HepG2 (cell line): Measurements from ENCODE around the gene TADA3. TPM values are rescaled to one million over a fixed set of nuclear protein-coding genes. Genes with fewer than 3 reads are reported as not detected.

ENCODE experiments used
- ARHGAP35 ChIP-seq: sonication (generic); formaldehyde crosslinking; IDR thresholded peaks from 2 replicates; pipeline ENCODE4 v1.9.0; 2022; ENCODE audit warnings: mild to moderate bottlenecking, inconsistent platforms, moderate library complexity, missing genetic modification reagents, borderline replicate concordance
- CAMTA2 ChIP-seq: sonication (generic); formaldehyde crosslinking; IDR thresholded peaks from 2 replicates; pipeline ENCODE4 v1.4.0; 2020; ENCODE audit warnings: mild to moderate bottlenecking, missing genetic modification reagents, borderline replicate concordance
- DBP ChIP-seq: sonication (generic); formaldehyde crosslinking; IDR thresholded peaks from 2 replicates; pipeline ENCODE4 v1.4.0; 2020; ENCODE audit warnings: missing genetic modification reagents; ENCODE audit errors: not compliant biosample characterization
- EEA1 ChIP-seq: sonication (generic); formaldehyde crosslinking; IDR thresholded peaks from 2 replicates; pipeline ENCODE4 v1.5.1; 2020; ENCODE audit warnings: mild to moderate bottlenecking, missing genetic modification reagents, borderline replicate concordance
- FOSL2 ChIP-seq: sonication (generic); formaldehyde crosslinking; IDR thresholded peaks from 2 replicates; pipeline ENCODE4 v1.4.0; 2020; ENCODE audit warnings: missing genetic modification reagents
- IKZF4 ChIP-seq: sonication (generic); formaldehyde crosslinking; IDR thresholded peaks from 2 replicates; pipeline ENCODE4 v1.5.1; 2020; ENCODE audit warnings: borderline replicate concordance, mild to moderate bottlenecking, low read depth, missing genetic modification reagents; ENCODE audit errors: not compliant biosample characterization
- KDM5A ChIP-seq: fragments of 200-600 bp; sonication (generic); IDR thresholded peaks from 2 replicates; pipeline ENCODE4 v1.7.0; 2018; ENCODE audit warnings: antibody characterized with exemption, mild to moderate bottlenecking, low read length, borderline replicate concordance
- NCOA5 ChIP-seq: sonication (generic); formaldehyde crosslinking; IDR thresholded peaks from 2 replicates; pipeline ENCODE4 v1.4.0; 2020; ENCODE audit warnings: missing genetic modification reagents
- NFE2 ChIP-seq: sonication (generic); formaldehyde crosslinking; IDR thresholded peaks from 2 replicates; pipeline ENCODE4 v1.4.0; 2020; ENCODE audit warnings: missing genetic modification reagents
- NFKB2 ChIP-seq: sonication (generic); formaldehyde crosslinking; IDR thresholded peaks from 2 replicates; pipeline ENCODE4 v1.4.0; 2020; ENCODE audit warnings: missing genetic modification reagents, borderline replicate concordance
- NR2F6 ChIP-seq, 2 experiments: IDR thresholded peaks; 2 replicates each; pipeline ENCODE4 v1.6.1; 2016; ENCODE audit warnings: antibody characterized with exemption in 1 of 2, mild to moderate bottlenecking in 1 of 2
- PRMT3 ChIP-seq: sonication (generic); formaldehyde crosslinking; IDR thresholded peaks from 2 replicates; pipeline ENCODE4 v1.8.1; 2022; ENCODE audit warnings: low read depth, mild to moderate bottlenecking, moderate library complexity, missing genetic modification reagents, borderline replicate concordance
- SKI ChIP-seq: fragments of 450-650 bp; IDR thresholded peaks from one replicate; pipeline ENCODE4 v1.6.1; 2018; ENCODE audit warnings: mild to moderate bottlenecking; ENCODE audit not compliant: partially characterized antibody
- TOPORS ChIP-seq: sonication (generic); formaldehyde crosslinking; IDR thresholded peaks from 2 replicates; pipeline ENCODE4 v1.8.0; 2023; ENCODE audit warnings: mild to moderate bottlenecking, missing genetic modification reagents
- ZIK1 ChIP-seq: sonication (generic); formaldehyde crosslinking; IDR thresholded peaks from 2 replicates; pipeline ENCODE4 v1.5.0; 2020; ENCODE audit warnings: mild to moderate bottlenecking, low read depth, missing genetic modification reagents, borderline replicate concordance
- ZMYM2 ChIP-seq: sonication (generic); formaldehyde crosslinking; IDR thresholded peaks from 2 replicates; pipeline ENCODE4 v1.8.0; 2022; ENCODE audit warnings: mild to moderate bottlenecking, missing genetic modification reagents
- ZNF207 ChIP-seq: fragments of 450-650 bp; IDR thresholded peaks from 2 replicates; pipeline ENCODE4 v1.6.1; 2016; ENCODE audit warnings: antibody characterized with exemption, borderline replicate concordance
- ZNF263 ChIP-seq: sonication (generic); formaldehyde crosslinking; IDR thresholded peaks from 2 replicates; pipeline ENCODE4 v1.4.0; 2020; ENCODE audit warnings: missing genetic modification reagents
- ZNF484 ChIP-seq: sonication (generic); formaldehyde crosslinking; IDR thresholded peaks from 2 replicates; pipeline ENCODE4 v1.5.1; 2020; ENCODE audit warnings: mild to moderate bottlenecking, low read depth, missing genetic modification reagents, borderline replicate concordance
- ZNF510 ChIP-seq: sonication (generic); formaldehyde crosslinking; IDR thresholded peaks from 2 replicates; pipeline ENCODE4 v1.4.0; 2020; ENCODE audit warnings: low read depth, mild to moderate bottlenecking, missing genetic modification reagents
- ZNF605 ChIP-seq: sonication (generic); formaldehyde crosslinking; IDR thresholded peaks from 2 replicates; pipeline ENCODE4 v1.8.0; 2022; ENCODE audit warnings: mild to moderate bottlenecking, missing genetic modification reagents
- polyA plus RNA-seq, 8 experiments: library from polyadenylated mRNA; depleted of rRNA in 3 of 8; stranded (reverse) in 7 of 8; unstranded in 1 of 8; fragments of >200 nt; fragmentation: Illumina TruSeq in 4 of 8; extraction: Trizol in 4 of 8; gene quantifications; 2 replicates each; pipeline versions ENCODE4 v1.2.1 to v1.2.3, GENCODE V29; 2011 to 2016; ENCODE audit warnings: low read depth in 4 of 8, missing spikeins in 1 of 8, mixed read lengths in 1 of 8; ENCODE audit not compliant: insufficient read depth in 1 of 8
- total RNA-seq, 5 experiments: library from RNA; depleted of rRNA; stranded (reverse); fragments of >200 nt; fragmentation: Illumina TruSeq; extraction: Trizol; gene quantifications; 2 replicates each; pipeline ENCODE4 v1.2.3, GENCODE V29; 2016; ENCODE audit warnings: low read depth in 1 of 5
- TF ChIP-seq, protein P1 (sequence below): sonication (generic); formaldehyde crosslinking; IDR thresholded peaks from 2 replicates; pipeline ENCODE4 v1.4.0; 2020; ENCODE audit warnings: mild to moderate bottlenecking, missing genetic modification reagents, borderline replicate concordance
- TF ChIP-seq, protein P2 (sequence below): sonication (generic); formaldehyde crosslinking; IDR thresholded peaks from 2 replicates; pipeline ENCODE4 v1.8.0; 2022; ENCODE audit warnings: missing genetic modification reagents, mild to moderate bottlenecking, borderline replicate concordance
- TF ChIP-seq, protein P3 (sequence below): IDR thresholded peaks from 2 replicates; pipeline ENCODE4 v1.6.1; 2016; ENCODE audit warnings: missing compliant biosample characterization, missing genetic modification reagents, borderline replicate concordance

TADA3 gene
- total and polyA plus RNA-seq, 2 of the 13 experiments (the other 11 are each of a cell fraction or from before 2014, with no cell fraction given), result 32.1 to 37.1 TPM

DNA sequence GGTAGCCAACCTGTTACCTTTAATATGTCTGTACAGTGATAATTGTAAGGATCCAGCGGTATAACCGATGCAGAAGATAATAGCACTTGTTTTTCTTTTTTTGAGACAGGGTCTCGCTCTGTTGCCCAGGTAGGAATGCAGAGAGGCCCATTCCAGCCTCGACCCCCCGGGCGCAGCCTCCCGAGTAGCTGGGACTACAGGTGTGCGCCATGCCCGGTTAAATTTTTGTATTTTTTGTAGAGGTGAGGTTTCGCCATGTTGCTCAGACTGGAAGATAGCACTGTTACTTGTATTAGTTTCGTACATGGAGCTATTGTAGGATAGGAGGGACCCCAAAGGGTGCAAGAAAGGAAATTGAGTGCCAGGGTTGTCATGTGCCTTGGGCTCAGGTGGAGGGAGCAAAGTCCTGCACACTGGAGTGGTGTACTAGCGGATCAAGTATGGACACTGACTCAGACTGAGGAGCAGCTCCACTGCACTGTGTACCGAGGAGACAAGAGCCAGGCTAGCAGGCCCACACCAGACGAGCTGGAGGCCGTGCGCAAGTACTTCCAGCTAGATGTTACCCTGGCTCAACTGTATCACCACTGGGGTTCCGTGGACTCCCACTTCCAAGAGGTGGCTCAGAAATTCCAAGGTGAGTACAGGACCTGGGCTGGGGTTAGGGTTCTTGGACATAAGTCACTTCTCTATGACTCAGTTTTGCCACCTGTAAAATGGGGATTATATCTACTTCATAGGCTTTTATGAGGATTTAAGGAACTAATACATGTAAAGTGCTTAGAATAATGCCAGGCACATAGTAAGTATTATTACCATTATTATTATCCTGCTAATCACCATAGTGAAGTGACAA lies 41.5 kb downstream of the TADA3 start (continued):
- TF ChIP-seq DBP (CRISPR knock-in tag) (no peak), SKI (no peak), NCOA5 (no peak), PRMT3 (CRISPR knock-in tag) (no peak), FOSL2 (CRISPR knock-in tag) (peak; percentile 59), ARHGAP35 (no peak), ZMYM2 (CRISPR knock-in tag) (no peak), KDM5A (peak; percentile 24), EEA1 (CRISPR knock-in tag) (no peak), TOPORS (CRISPR knock-in tag) (0 out of 2 replicates have a peak, but pooled peaks have one; percentile 13), ZNF484 (no peak), ZNF207 (no peak), IKZF4 (no peak), NFE2 (no peak), ZIK1 (no peak), ZNF263 (CRISPR knock-in tag) (no peak), ZNF510 (CRISPR knock-in tag) (no peak), NFKB2 (CRISPR knock-in tag) (no peak), NR2F6 (IDR thresholded peaks at IDR 0.05) (no peak), NR2F6 (CRISPR knock-in tag; IDR thresholded peaks at IDR 0.05) (no peak), ZNF605 (CRISPR knock-in tag) (no peak), CAMTA2 (no peak)
- TF ChIP-seq, protein P1, sequence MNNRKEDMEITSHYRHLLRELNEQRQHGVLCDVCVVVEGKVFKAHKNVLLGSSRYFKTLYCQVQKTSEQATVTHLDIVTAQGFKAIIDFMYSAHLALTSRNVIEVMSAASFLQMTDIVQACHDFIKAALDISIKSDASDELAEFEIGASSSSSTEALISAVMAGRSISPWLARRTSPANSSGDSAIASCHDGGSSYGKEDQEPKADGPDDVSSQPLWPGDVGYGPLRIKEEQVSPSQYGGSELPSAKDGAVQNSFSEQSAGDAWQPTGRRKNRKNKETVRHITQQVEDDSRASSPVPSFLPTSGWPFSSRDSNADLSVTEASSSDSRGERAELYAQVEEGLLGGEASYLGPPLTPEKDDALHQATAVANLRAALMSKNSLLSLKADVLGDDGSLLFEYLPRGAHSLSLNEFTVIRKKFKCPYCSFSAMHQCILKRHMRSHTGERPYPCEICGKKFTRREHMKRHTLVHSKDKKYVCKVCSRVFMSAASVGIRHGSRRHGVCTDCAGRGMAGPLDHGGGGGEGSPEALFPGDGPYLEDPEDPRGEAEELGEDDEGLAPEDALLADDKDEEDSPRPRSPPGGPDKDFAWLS (CRISPR knock-in tag), result no peak
- TF ChIP-seq, protein P2, sequence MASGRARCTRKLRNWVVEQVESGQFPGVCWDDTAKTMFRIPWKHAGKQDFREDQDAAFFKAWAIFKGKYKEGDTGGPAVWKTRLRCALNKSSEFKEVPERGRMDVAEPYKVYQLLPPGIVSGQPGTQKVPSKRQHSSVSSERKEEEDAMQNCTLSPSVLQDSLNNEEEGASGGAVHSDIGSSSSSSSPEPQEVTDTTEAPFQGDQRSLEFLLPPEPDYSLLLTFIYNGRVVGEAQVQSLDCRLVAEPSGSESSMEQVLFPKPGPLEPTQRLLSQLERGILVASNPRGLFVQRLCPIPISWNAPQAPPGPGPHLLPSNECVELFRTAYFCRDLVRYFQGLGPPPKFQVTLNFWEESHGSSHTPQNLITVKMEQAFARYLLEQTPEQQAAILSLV (CRISPR knock-in tag), result no peak
- TF ChIP-seq, protein P3, sequence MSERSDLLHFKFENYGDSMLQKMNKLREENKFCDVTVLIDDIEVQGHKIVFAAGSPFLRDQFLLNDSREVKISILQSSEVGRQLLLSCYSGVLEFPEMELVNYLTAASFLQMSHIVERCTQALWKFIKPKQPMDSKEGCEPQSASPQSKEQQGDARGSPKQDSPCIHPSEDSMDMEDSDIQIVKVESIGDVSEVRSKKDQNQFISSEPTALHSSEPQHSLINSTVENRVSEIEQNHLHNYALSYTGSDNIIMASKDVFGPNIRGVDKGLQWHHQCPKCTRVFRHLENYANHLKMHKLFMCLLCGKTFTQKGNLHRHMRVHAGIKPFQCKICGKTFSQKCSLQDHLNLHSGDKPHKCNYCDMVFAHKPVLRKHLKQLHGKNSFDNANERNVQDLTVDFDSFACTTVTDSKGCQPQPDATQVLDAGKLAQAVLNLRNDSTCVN (CRISPR knock-in tag), result 0 out of 2 replicates have a peak, but pooled peaks have one; percentile 12
